Aortic smooth muscle cell (primary cell): ENCODE measurements around the gene EPHA3. TPM values are rescaled to one million over a fixed set of nuclear protein-coding genes. Genes with fewer than 3 reads are reported as not detected.

Experiments used
- total RNA-seq: library from RNA; depleted of rRNA; stranded (reverse); fragments of >200 nt; gene quantifications from 2 replicates; pipeline ENCODE4 v1.2.3, GENCODE V29; 2014

The EPHA3 gene
- total RNA-seq: 1.7 and 3.0 TPM in 2 replicates

GRCh38 chr3:89107461-89108290 lies at the start of gene EPHA3:
Gene EPHA3, plus strand, starts transcription at chr3:89107621. Its CDS starts 128 bp downstream, at chr3:89107749.

